ENCODE results near the gene TOM1L2. TPM values are rescaled to one million over a fixed set of nuclear protein-coding genes. Genes with fewer than 3 reads are reported as not detected.

TOM1L2 gene
- total RNA-seq, 1 experiment from 2014 or later = 45.2 TPM

DNA sequence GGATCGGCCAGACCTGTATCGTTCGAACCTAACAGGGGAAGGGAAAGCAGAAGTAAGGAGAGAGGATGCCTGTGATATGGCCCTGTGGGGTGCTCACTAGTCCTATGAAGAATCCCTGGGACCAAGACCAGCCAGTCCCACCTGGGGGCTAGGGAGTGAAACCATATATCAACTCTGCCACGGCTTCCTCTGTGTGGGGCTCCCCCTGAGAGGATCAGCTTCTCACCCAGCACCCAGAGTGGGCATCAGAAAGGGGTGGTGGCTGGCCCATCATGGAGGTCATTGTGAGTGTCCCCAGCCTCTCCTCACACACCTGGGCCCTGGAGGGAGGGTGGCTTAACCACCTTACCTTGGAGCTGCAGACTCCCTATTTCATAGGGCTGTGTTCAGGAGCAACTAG is 105.3 kb downstream of the TOM1L2 start:
- in situ Hi-C loops (cut with HindIII; ENCODE audit: low pct_unique_long_range_greater_than_20kb, low sequenced_read_pairs) (no loop called here), intact Hi-C loops (cut with micrococcal nuclease; ENCODE audit: unreplicated experiment) (no loop called here)
- POLR2A ChIA-PET = no interaction called here
- no peaks in the 10 kb centered on the region for H3K9me3 ChIP-seq (ENCODE audit: control insufficient read depth, insufficient read depth, low read depth, low read length)
- CTCF ChIA-PET = no interaction called here
- no TSS peak for BruUV-seq (replicated peaks)
- H3K27ac ChIP-seq (ENCODE audit: low read length) = no peak overlapping the region
- H3K4me1 ChIP-seq (ENCODE audit: control insufficient read depth, insufficient read depth, low read length) = no peaks in the 10 kb centered on the region
- DNase-seq (ENCODE audit: low read depth, low spot score) (no peak), ATAC-seq (no peak)
- peaks cover 2% of the 10 kb centered on the region; the same call in 1 of the 2 replicates for H3K36me3 ChIP-seq (ENCODE audit: control insufficient read depth, insufficient read depth, low read length)
- H3K4me3 ChIP-seq (ENCODE audit: low read depth in 2 of 2, low read length in 2 of 2) = no peak overlapping the region
- H3K27me3 ChIP-seq (ENCODE audit: control insufficient read depth, insufficient read depth, low read length) = no peaks in the 10 kb centered on the region
- TF ChIP-seq, protein P1, sequence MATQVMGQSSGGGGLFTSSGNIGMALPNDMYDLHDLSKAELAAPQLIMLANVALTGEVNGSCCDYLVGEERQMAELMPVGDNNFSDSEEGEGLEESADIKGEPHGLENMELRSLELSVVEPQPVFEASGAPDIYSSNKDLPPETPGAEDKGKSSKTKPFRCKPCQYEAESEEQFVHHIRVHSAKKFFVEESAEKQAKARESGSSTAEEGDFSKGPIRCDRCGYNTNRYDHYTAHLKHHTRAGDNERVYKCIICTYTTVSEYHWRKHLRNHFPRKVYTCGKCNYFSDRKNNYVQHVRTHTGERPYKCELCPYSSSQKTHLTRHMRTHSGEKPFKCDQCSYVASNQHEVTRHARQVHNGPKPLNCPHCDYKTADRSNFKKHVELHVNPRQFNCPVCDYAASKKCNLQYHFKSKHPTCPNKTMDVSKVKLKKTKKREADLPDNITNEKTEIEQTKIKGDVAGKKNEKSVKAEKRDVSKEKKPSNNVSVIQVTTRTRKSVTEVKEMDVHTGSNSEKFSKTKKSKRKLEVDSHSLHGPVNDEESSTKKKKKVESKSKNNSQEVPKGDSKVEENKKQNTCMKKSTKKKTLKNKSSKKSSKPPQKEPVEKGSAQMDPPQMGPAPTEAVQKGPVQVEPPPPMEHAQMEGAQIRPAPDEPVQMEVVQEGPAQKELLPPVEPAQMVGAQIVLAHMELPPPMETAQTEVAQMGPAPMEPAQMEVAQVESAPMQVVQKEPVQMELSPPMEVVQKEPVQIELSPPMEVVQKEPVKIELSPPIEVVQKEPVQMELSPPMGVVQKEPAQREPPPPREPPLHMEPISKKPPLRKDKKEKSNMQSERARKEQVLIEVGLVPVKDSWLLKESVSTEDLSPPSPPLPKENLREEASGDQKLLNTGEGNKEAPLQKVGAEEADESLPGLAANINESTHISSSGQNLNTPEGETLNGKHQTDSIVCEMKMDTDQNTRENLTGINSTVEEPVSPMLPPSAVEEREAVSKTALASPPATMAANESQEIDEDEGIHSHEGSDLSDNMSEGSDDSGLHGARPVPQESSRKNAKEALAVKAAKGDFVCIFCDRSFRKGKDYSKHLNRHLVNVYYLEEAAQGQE (IDR thresholded peaks at IDR 0.05; ENCODE audit: insufficient read depth in 1 of 2, low read depth in 2 of 2, low read length in 1 of 2) = no peak
- no peak for TF ChIP-seq TCF7L2 (IDR thresholded peaks at IDR 0.05; ENCODE audit: low read depth, low read length)
- TF ChIP-seq, protein P2, sequence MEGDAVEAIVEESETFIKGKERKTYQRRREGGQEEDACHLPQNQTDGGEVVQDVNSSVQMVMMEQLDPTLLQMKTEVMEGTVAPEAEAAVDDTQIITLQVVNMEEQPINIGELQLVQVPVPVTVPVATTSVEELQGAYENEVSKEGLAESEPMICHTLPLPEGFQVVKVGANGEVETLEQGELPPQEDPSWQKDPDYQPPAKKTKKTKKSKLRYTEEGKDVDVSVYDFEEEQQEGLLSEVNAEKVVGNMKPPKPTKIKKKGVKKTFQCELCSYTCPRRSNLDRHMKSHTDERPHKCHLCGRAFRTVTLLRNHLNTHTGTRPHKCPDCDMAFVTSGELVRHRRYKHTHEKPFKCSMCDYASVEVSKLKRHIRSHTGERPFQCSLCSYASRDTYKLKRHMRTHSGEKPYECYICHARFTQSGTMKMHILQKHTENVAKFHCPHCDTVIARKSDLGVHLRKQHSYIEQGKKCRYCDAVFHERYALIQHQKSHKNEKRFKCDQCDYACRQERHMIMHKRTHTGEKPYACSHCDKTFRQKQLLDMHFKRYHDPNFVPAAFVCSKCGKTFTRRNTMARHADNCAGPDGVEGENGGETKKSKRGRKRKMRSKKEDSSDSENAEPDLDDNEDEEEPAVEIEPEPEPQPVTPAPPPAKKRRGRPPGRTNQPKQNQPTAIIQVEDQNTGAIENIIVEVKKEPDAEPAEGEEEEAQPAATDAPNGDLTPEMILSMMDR (IDR thresholded peaks at IDR 0.05) = no peak
- no peak for TF ChIP-seq SIN3A (IDR thresholded peaks at IDR 0.05; ENCODE audit: borderline replicate concordance, insufficient read depth, low read depth, low read length)
- no peak for TF ChIP-seq POLR2AphosphoS5 (IDR thresholded peaks at IDR 0.05; ENCODE audit: low read depth, low read length)

DNA sequence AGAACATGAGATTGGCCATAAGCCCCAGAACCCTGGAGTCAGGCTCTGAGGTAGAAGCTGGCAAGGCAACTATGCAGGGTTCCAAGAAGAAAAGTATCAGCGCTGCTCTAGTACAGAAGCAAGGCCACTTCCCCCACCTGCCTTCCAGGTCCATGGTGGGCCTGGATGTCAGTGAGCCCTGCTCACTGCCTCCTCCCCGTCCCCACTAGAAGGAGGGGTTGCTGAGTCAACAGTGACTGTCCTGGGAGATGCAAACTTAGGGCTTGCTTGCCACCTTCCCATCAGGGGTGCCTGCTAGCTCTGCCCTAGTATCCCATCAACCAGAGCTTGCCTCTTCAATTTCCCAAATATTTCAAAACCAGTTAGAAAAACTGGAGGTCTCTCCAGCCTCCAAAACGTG is 105.8 kb downstream of the TOM1L2 start:
- BruUV-seq (replicated peaks) = no TSS peak
- no peaks in the 10 kb centered on the region for H3K9me3 ChIP-seq (ENCODE audit: control insufficient read depth, insufficient read depth, low read depth, low read length)
- no peak for ATAC-seq
- H3K27ac ChIP-seq (ENCODE audit: low read length) = no peak overlapping the region
- no peaks in the 10 kb centered on the region for H3K27me3 ChIP-seq (ENCODE audit: control insufficient read depth, insufficient read depth, low read length)
- H3K36me3 ChIP-seq (ENCODE audit: control insufficient read depth, insufficient read depth, low read length) = peaks cover 2% of the 10 kb centered on the region; the same call in 1 of the 2 replicates
- TF ChIP-seq POLR2AphosphoS5 (IDR thresholded peaks at IDR 0.05; ENCODE audit: low read depth, low read length) (no peak), SIN3A (IDR thresholded peaks at IDR 0.05; ENCODE audit: borderline replicate concordance, insufficient read depth, low read depth, low read length) (no peak), TCF7L2 (IDR thresholded peaks at IDR 0.05; ENCODE audit: low read depth, low read length) (no peak)
- TF ChIP-seq, protein P1 (IDR thresholded peaks at IDR 0.05; ENCODE audit: insufficient read depth in 1 of 2, low read depth in 2 of 2, low read length in 1 of 2) = no peak
- TF ChIP-seq, protein P2 (IDR thresholded peaks at IDR 0.05) = no peak
- DNase-seq (ENCODE audit: low read depth, low spot score) = no peak
- no peak overlapping the region for H3K4me3 ChIP-seq (ENCODE audit: low read depth in 2 of 2, low read length in 2 of 2)
- in situ Hi-C loops (cut with HindIII; ENCODE audit: low pct_unique_long_range_greater_than_20kb, low sequenced_read_pairs) = no loop called here
- intact Hi-C loops (cut with micrococcal nuclease; ENCODE audit: unreplicated experiment) = no loop called here
- ChIA-PET CTCF (no interaction called here), POLR2A (no interaction called here)
- no peaks in the 10 kb centered on the region for H3K4me1 ChIP-seq (ENCODE audit: control insufficient read depth, insufficient read depth, low read length)

Measured in Panc1 (cell line).